ENCODE data around the gene XPR1. TPM values are rescaled to one million over a fixed set of nuclear protein-coding genes. Genes with fewer than 3 reads are reported as not detected.

The XPR1 gene
- total RNA-seq, 1 donor from 2014 or later: 46.7 TPM

DNA sequence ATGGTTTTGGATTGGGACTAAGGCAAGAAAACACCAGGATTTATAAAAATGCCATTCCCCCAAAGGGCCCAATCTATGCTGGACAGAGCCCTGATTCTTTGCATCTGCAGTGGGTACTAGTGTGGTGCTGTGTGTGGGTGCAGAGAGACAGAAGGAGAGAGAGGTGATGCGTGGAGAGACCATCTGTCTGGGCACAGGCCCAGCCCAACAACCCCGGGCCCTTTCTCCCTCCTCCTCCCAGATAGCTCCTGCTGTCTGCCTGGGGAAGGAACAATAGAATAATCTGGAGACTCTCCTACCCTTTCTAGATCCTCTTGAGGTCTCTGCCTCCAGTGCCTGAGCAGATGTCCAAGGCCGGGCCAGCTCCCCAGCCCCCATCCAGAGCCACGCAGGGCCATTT is 296.0 kb downstream of the XPR1 start:
- Mint-ChIP-seq H3K36me3 (ENCODE audit: low read depth) (peaks cover 2% of the 10 kb centered on the region), H3K27ac (ENCODE audit: unreplicated experiment) (peak overlapping the region; percentile 93), H3K4me3 (no peak overlapping the region), H3K9me3 (no peaks in the 10 kb centered on the region), H3K27me3 (ENCODE audit: low read depth) (no peaks in the 10 kb centered on the region), H3K4me1 (peaks cover 65% of the 10 kb centered on the region)
- TF ChIP-seq, protein P1, sequence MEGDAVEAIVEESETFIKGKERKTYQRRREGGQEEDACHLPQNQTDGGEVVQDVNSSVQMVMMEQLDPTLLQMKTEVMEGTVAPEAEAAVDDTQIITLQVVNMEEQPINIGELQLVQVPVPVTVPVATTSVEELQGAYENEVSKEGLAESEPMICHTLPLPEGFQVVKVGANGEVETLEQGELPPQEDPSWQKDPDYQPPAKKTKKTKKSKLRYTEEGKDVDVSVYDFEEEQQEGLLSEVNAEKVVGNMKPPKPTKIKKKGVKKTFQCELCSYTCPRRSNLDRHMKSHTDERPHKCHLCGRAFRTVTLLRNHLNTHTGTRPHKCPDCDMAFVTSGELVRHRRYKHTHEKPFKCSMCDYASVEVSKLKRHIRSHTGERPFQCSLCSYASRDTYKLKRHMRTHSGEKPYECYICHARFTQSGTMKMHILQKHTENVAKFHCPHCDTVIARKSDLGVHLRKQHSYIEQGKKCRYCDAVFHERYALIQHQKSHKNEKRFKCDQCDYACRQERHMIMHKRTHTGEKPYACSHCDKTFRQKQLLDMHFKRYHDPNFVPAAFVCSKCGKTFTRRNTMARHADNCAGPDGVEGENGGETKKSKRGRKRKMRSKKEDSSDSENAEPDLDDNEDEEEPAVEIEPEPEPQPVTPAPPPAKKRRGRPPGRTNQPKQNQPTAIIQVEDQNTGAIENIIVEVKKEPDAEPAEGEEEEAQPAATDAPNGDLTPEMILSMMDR (conservative IDR thresholded peaks at IDR 0.05): no peak
- no peak for DNase-seq (ENCODE audit: low read depth, low spot score)

DNA sequence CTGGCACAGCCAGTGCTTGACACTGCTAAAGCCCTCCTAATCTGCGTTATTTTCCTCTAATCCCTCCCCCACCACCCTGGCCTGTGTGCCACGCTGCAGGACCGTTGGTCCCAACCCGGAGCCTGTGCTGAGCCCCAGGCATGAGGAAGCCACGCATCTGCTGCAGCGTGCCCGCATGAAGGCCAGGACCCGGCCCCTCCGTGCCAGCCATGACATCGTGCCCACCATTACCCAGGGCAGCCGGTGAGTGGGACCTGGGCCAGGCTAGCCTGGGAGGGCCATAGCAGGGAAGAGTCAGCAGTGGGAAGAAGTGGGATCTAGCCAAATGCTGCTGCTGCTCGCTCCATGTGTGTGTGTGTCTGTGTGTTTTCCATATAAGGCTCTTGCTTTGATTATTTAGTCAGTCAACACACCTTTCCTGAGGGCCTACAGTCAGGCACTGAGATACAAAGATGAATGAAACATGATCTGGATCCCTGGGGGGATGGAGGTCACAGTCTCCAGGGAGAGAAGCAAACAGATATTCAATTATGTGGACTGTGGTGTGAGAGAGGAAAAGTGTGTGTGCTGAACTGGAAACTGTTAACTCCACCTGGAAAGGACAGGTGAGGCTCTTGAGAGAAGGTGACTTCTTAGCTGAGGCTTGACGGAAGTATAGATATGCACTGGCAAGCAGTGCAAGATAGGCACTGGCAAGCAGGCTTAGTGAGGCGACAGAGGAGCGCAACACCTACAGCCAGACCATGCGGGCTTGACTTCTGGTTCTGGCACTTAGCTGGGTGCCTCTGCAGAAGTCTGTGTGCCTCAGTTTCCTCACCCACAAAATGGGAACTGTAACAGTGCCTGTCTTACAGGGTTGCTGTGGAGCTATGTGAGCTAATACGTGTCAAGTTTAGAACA is 296.8 kb downstream of the XPR1 start:
- H3K27ac Mint-ChIP-seq (ENCODE audit: unreplicated experiment): no peak overlapping the region
- H3K4me1 Mint-ChIP-seq: peaks cover 64% of the 10 kb centered on the region
- no peak for DNase-seq (ENCODE audit: low read depth, low spot score)
- TF ChIP-seq, protein P1 (conservative IDR thresholded peaks at IDR 0.05): no peak
- H3K4me3 Mint-ChIP-seq: no peak overlapping the region
- no peaks in the 10 kb centered on the region for H3K27me3 Mint-ChIP-seq (ENCODE audit: low read depth)
- H3K9me3 Mint-ChIP-seq: no peaks in the 10 kb centered on the region
- peaks cover 2% of the 10 kb centered on the region for H3K36me3 Mint-ChIP-seq (ENCODE audit: low read depth)

DNA sequence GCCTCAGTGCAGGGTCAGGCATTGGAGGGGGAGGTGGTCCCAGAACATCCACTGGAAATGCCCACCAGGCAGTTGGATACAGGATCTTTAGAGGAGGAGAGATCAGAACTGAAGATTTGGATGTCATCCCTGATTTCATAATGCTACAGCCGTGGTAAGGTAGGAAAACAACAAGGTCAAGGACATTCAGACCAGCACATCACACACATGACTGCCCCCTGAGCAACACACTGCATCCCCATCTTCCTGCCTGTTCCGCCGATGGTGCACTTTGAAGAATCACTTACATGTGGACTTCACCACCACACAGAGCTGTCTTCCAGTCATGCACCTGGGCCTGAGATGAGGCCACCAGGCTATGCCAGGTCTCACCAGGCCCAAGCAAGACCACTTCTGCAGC is 297.6 kb downstream of the XPR1 start:
- H3K4me1 Mint-ChIP-seq: peaks cover 58% of the 10 kb centered on the region
- DNase-seq (ENCODE audit: low read depth, low spot score): no peak
- H3K27ac Mint-ChIP-seq (ENCODE audit: unreplicated experiment): no peak overlapping the region
- peaks cover 2% of the 10 kb centered on the region for H3K36me3 Mint-ChIP-seq (ENCODE audit: low read depth)
- TF ChIP-seq, protein P1 (conservative IDR thresholded peaks at IDR 0.05): no peak
- no peak overlapping the region for H3K4me3 Mint-ChIP-seq
- H3K27me3 Mint-ChIP-seq (ENCODE audit: low read depth): no peaks in the 10 kb centered on the region
- no peaks in the 10 kb centered on the region for H3K9me3 Mint-ChIP-seq

DNA sequence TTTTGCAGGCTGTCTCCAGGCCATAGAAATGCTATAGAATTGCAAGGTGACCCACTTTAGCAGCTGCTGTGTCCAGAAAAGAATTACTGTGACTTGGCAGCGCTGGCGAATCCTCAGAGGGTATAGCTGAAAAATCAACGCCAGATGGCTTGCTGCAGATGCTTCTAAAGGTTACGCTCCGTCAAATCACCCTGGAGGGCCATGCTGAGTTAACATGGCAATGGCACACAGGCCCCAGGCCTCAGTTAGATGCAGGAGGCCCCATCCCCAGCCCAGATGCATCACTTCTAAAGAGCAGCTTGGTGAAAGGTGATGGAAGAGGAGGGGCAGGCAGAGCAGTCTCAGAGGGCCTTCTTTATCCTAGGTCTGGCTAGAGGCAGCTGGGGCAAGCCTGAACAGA is 298.9 kb downstream of the XPR1 start:
- Mint-ChIP-seq H3K36me3 (ENCODE audit: low read depth) (peaks cover 2% of the 10 kb centered on the region), H3K27ac (ENCODE audit: unreplicated experiment) (peak overlapping the region; percentile 7), H3K4me3 (peak overlapping the region; percentile 66), H3K27me3 (ENCODE audit: low read depth) (no peaks in the 10 kb centered on the region), H3K4me1 (peaks cover 54% of the 10 kb centered on the region), H3K9me3 (no peaks in the 10 kb centered on the region)
- TF ChIP-seq, protein P1 (conservative IDR thresholded peaks at IDR 0.05): no peak
- no peak for DNase-seq (ENCODE audit: low read depth, low spot score)

DNA sequence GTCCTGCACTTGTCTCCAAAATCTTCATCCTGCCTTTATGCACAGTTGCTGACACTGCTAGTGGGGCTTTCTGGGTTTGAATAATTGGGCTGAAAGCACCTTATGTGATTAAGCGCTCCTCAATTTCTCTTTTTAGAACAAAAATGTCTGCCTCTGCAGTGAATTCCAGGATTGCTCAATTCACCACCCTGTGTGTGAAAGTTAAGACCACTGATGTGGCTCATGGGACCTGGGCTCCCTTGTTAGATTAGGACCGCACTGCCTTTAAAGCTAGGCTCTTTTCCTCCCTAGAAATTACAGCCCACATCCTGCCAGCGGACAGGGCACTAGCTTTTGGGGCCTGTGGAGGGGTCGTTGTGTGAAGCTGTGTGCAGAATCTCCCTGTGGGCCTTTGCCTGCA is 299.7 kb downstream of the XPR1 start:
- Mint-ChIP-seq H3K9me3 (no peaks in the 10 kb centered on the region), H3K36me3 (ENCODE audit: low read depth) (peaks cover 2% of the 10 kb centered on the region), H3K27ac (ENCODE audit: unreplicated experiment) (no peak overlapping the region), H3K4me3 (no peak overlapping the region), H3K27me3 (ENCODE audit: low read depth) (no peaks in the 10 kb centered on the region), H3K4me1 (peaks cover 45% of the 10 kb centered on the region)
- TF ChIP-seq, protein P1 (conservative IDR thresholded peaks at IDR 0.05): no peak
- no peak for DNase-seq (ENCODE audit: low read depth, low spot score)

Data from neural crest cell (in vitro differentiated cells).